H9 (cell line): Measurements from ENCODE around the gene FANK1. TPM values are rescaled to one million over a fixed set of nuclear protein-coding genes. Genes with fewer than 3 reads are reported as not detected.

ENCODE experiments used
- DNase-seq: peaks from one replicate; pipeline ENCODE4 v3.0.0-alpha.2; 2017
- H2AFZ ChIP-seq: one replicate; pipeline ENCODE4 v1.6.1; 2013; ENCODE audit warnings: mild to moderate bottlenecking, low read length, control low read depth, moderate library complexity
- H2AK5ac ChIP-seq: 2 replicates; pipeline ENCODE4 v1.6.1; 2013; ENCODE audit warnings: low read length, control low read depth, mixed read lengths; ENCODE audit not compliant: insufficient read length
- H2BK120ac ChIP-seq: one replicate; pipeline ENCODE4 v1.6.1; 2013; ENCODE audit warnings: low read depth, mild to moderate bottlenecking, low read length, control low read depth, inconsistent platforms; ENCODE audit not compliant: poor library complexity, severe bottlenecking
- H2BK12ac ChIP-seq: 2 replicates; pipeline ENCODE4 v1.6.1; 2013; ENCODE audit warnings: low read length, control low read depth, mixed read lengths, low read depth; ENCODE audit not compliant: insufficient read length
- H2BK15ac ChIP-seq: 2 replicates; pipeline ENCODE4 v1.6.1; 2013; ENCODE audit warnings: low read depth, low read length, control low read depth
- H2BK20ac ChIP-seq: one replicate; pipeline ENCODE4 v1.6.1; 2013; ENCODE audit warnings: low read depth, mild to moderate bottlenecking, low read length, control low read depth, inconsistent platforms; ENCODE audit not compliant: poor library complexity, severe bottlenecking
- H2BK5ac ChIP-seq: 2 replicates; pipeline ENCODE4 v1.6.1; 2013; ENCODE audit warnings: low read length, control low read depth, mixed read lengths; ENCODE audit not compliant: insufficient read length
- H3K14ac ChIP-seq: 2 replicates; pipeline ENCODE4 v1.6.1; 2013; ENCODE audit warnings: low read length, control low read depth; ENCODE audit not compliant: insufficient read depth
- H3K18ac ChIP-seq: 2 replicates; pipeline ENCODE4 v1.6.1; 2013; ENCODE audit warnings: low read depth, mild to moderate bottlenecking, mixed read lengths, low read length, control low read depth; ENCODE audit not compliant: insufficient read length
- H3K23ac ChIP-seq: 2 replicates; pipeline ENCODE4 v1.6.1; 2013; ENCODE audit warnings: low read length, control low read depth, mixed read lengths, low read depth; ENCODE audit not compliant: insufficient read length
- H3K23me2 ChIP-seq: 2 replicates; pipeline ENCODE4 v1.6.1; 2013; ENCODE audit warnings: low read depth, mild to moderate bottlenecking, mixed read lengths, low read length, control low read depth; ENCODE audit not compliant: insufficient read length, poor library complexity, severe bottlenecking
- H3K27ac ChIP-seq: 2 replicates; pipeline ENCODE4 v1.5.1; 2013; ENCODE audit warnings: low read length, control low read depth, mixed read lengths, low read depth; ENCODE audit not compliant: insufficient read length
- H3K27me3 ChIP-seq: 2 replicates; pipeline ENCODE4 v1.6.1; 2013; ENCODE audit warnings: low read length, control low read depth, inconsistent platforms; ENCODE audit not compliant: insufficient read depth
- H3K4ac ChIP-seq: 2 replicates; pipeline ENCODE4 v1.6.1; 2013; ENCODE audit warnings: low read depth, mild to moderate bottlenecking, control low read depth, inconsistent platforms, low read length, moderate library complexity
- H3K4me1 ChIP-seq: 2 replicates; pipeline ENCODE4 v1.6.1; 2013; ENCODE audit warnings: low read length, control low read depth, inconsistent platforms; ENCODE audit not compliant: insufficient read depth
- H3K4me2 ChIP-seq: 2 replicates; pipeline ENCODE4 v1.6.1; 2013; ENCODE audit warnings: low read length, control low read depth, mixed read lengths; ENCODE audit not compliant: insufficient read length, insufficient read depth
- H3K56ac ChIP-seq: 2 replicates; pipeline ENCODE4 v1.6.1; 2013; ENCODE audit warnings: low read depth, mild to moderate bottlenecking, mixed read lengths, low read length, control low read depth; ENCODE audit not compliant: insufficient read length
- H3K79me1 ChIP-seq: 2 replicates; pipeline ENCODE4 v1.6.1; 2013; ENCODE audit warnings: low read depth, mild to moderate bottlenecking, moderate library complexity, low read length, control low read depth, inconsistent platforms; ENCODE audit not compliant: insufficient read depth, poor library complexity, severe bottlenecking
- H3K79me2 ChIP-seq: 2 replicates; pipeline ENCODE4 v1.6.1; 2013; ENCODE audit warnings: low read length, control low read depth, inconsistent platforms; ENCODE audit not compliant: insufficient read depth
- H3K9ac ChIP-seq: 2 replicates; pipeline ENCODE4 v1.6.1; 2013; ENCODE audit warnings: low read length, control low read depth, mixed read lengths; ENCODE audit not compliant: insufficient read length; ENCODE audit errors: extremely low read depth
- H3K9me3 ChIP-seq: one replicate; pipeline ENCODE4 v1.6.1; 2013; ENCODE audit warnings: low read depth, low read length, inconsistent platforms; ENCODE audit not compliant: control insufficient read depth
- H3T11ph ChIP-seq: one replicate; pipeline ENCODE4 v1.6.1; 2013; ENCODE audit warnings: mild to moderate bottlenecking, low read length, control low read depth, inconsistent platforms
- H4K20me1 ChIP-seq: one replicate; pipeline ENCODE4 v1.6.1; 2013; ENCODE audit not compliant: control insufficient read depth, insufficient read length, insufficient read depth
- H4K5ac ChIP-seq: 2 replicates; pipeline ENCODE4 v1.6.1; 2013; ENCODE audit warnings: low read depth, mild to moderate bottlenecking, mixed read lengths, low read length, control low read depth; ENCODE audit not compliant: insufficient read length
- H4K8ac ChIP-seq: replicated peaks from 2 replicates; pipeline ENCODE4 v1.6.1; 2013; ENCODE audit warnings: low read length, control low read depth, mixed read lengths, low read depth; ENCODE audit not compliant: insufficient read length
- H4K91ac ChIP-seq: 2 replicates; pipeline ENCODE4 v1.6.1; 2013; ENCODE audit warnings: low read depth, mild to moderate bottlenecking, moderate library complexity, mixed read lengths, low read length, control low read depth; ENCODE audit not compliant: insufficient read length
- H3K27ac Mint-ChIP-seq, 3 experiments: 2 replicates in 2 of 3; 3 replicates in 1 of 3; pipeline ENCODE4 v1.8.0; 2020 to 2021; ENCODE audit warnings: mixed read lengths in 3 of 3, mild to moderate bottlenecking in 1 of 3, moderate library complexity in 1 of 3
- H3K27me3 Mint-ChIP-seq: 2 replicates; pipeline ENCODE4 v1.8.0; 2021; ENCODE audit warnings: low read depth, mild to moderate bottlenecking, moderate library complexity, mixed read lengths
- H3K36me3 Mint-ChIP-seq, 3 experiments: 2 replicates in 2 of 3; 3 replicates in 1 of 3; pipeline ENCODE4 v1.8.0; 2020 to 2021; ENCODE audit warnings: low read depth in 3 of 3, mixed read lengths in 3 of 3; ENCODE audit not compliant: insufficient read depth in 1 of 3
- H3K4me1 Mint-ChIP-seq, 2 experiments: 2 replicates each; pipeline ENCODE4 v1.8.0; 2020; ENCODE audit warnings: mixed read lengths in 2 of 2
- H3K4me3 Mint-ChIP-seq, 2 experiments: 2 replicates in 1 of 2; 3 replicates in 1 of 2; pipeline ENCODE4 v1.8.0; 2020 to 2021; ENCODE audit warnings: mild to moderate bottlenecking in 2 of 2, mixed read lengths in 2 of 2, moderate library complexity in 1 of 2
- H3K9me3 Mint-ChIP-seq, 2 experiments: 2 replicates in 1 of 2; 3 replicates in 1 of 2; pipeline ENCODE4 v1.8.0; 2020; ENCODE audit warnings: mild to moderate bottlenecking in 2 of 2, mixed read lengths in 2 of 2, moderate library complexity in 1 of 2
- CTCF ChIP-seq: fragments of 200-600 bp; sonication (generic); conservative IDR thresholded peaks from 3 replicates; pipeline ENCODE4 v1.8.0; 2021; ENCODE audit warnings: antibody characterized with exemption, mild to moderate bottlenecking
- WGBS: extraction: QIAGEN DNeasy Blood & Tissue Kit; methylation state at CpG from one replicate; pipeline ENCODE4 v1.1.7; 2013; ENCODE audit warnings: missing lambda C conversion rate, low lambda C conversion rate, mixed read lengths; ENCODE audit not compliant: insufficient read length; ENCODE audit errors: extremely low coverage; 5-methylcytosine and 5-hydroxymethylcytosine counted together
- total RNA-seq: library from RNA; stranded (reverse); gene quantifications from 2 replicates; pipeline ENCODE4 v1.2.1, GENCODE V29; 2021

Gene FANK1
- total RNA-seq, 1 experiment from 2014 or later = 0.68 TPM

- H3K23me2 ChIP-seq = no peaks in the 10 kb centered on the region
- H4K8ac ChIP-seq = no peak overlapping the region
- no peak for DNase-seq
- no peak overlapping the region for H3K9ac ChIP-seq
- no peak overlapping the region for H2BK20ac ChIP-seq
- H3K4me1 ChIP-seq = no peaks in the 10 kb centered on the region
- H4K20me1 ChIP-seq = no peaks in the 10 kb centered on the region
- H2AFZ ChIP-seq = no peak overlapping the region
- no peak overlapping the region for H3K4ac ChIP-seq
- H3K79me2 ChIP-seq = no peaks in the 10 kb centered on the region
- no peaks in the 10 kb centered on the region for H3K27me3 Mint-ChIP-seq
- H3K18ac ChIP-seq = no peak overlapping the region
- H3K36me3 Mint-ChIP-seq = no peaks in the 10 kb centered on the region
- no peak for TF ChIP-seq CTCF
- H3K14ac ChIP-seq = no peak overlapping the region
- no peak overlapping the region for H2AK5ac ChIP-seq
- WGBS = no CpG with 5 or more reads among the region's 12 CpGs
- no peaks in the 10 kb centered on the region for H3K79me1 ChIP-seq
- no peak overlapping the region for H4K5ac ChIP-seq
- no peak overlapping the region for H3K23ac ChIP-seq
- H2BK5ac ChIP-seq = no peak overlapping the region
- no peak overlapping the region for H3K27ac ChIP-seq
- H4K91ac ChIP-seq = no peak overlapping the region
- no peaks in the 10 kb centered on the region for H3K27me3 ChIP-seq
- no peak overlapping the region for H2BK120ac ChIP-seq
- H3K4me3 Mint-ChIP-seq = no peak overlapping the region
- H3K56ac ChIP-seq = no peak overlapping the region
- H3K4me1 Mint-ChIP-seq = peaks cover 2 to 5% of the 10 kb centered on the region in 2 experiments; a peak in 2 of 4 replicates
- no peaks in the 10 kb centered on the region for H3K9me3 Mint-ChIP-seq
- no peak overlapping the region for H3T11ph ChIP-seq
- H3K9me3 ChIP-seq = no peaks in the 10 kb centered on the region
- no peak overlapping the region for H3K4me2 ChIP-seq
- no peak overlapping the region for H2BK12ac ChIP-seq
- no peak overlapping the region for H3K27ac Mint-ChIP-seq
- no peak overlapping the region for H2BK15ac ChIP-seq
Measured at GRCh38 chr10:125997586-125997985, 101.2 kb downstream of the FANK1 start.
